Progenitor cell of endocrine pancreas (in vitro differentiated cells): ENCODE data around the gene IGF1. TPM values are rescaled to one million over a fixed set of nuclear protein-coding genes. Genes with fewer than 3 reads are reported as not detected.

ENCODE experiments used
- DNase-seq: peaks from one replicate; pipeline ENCODE4 v3.0.0; 2021; ENCODE audit warnings: low spot score; ENCODE audit not compliant: unreplicated experiment
- H3K27ac Mint-ChIP-seq: 2 replicates; pipeline ENCODE4 v1.8.0; 2021; ENCODE audit warnings: mild to moderate bottlenecking, moderate library complexity, mixed read lengths
- H3K27me3 Mint-ChIP-seq: 2 replicates; pipeline ENCODE4 v1.8.0; 2021; ENCODE audit warnings: mixed read lengths
- H3K36me3 Mint-ChIP-seq: 2 replicates; pipeline ENCODE4 v1.8.0; 2022; ENCODE audit warnings: mixed read lengths; ENCODE audit not compliant: insufficient read depth
- H3K4me1 Mint-ChIP-seq: 2 replicates; pipeline ENCODE4 v1.8.0; 2021; ENCODE audit warnings: low read depth, mixed read lengths
- H3K4me3 Mint-ChIP-seq: 2 replicates; pipeline ENCODE4 v1.8.0; 2021; ENCODE audit warnings: low read depth, mild to moderate bottlenecking, moderate library complexity, mixed read lengths
- H3K9me3 Mint-ChIP-seq: 2 replicates; pipeline ENCODE4 v1.8.0; 2021; ENCODE audit warnings: low read depth, mixed read lengths
- total RNA-seq: library from RNA; stranded (reverse); gene quantifications from 2 replicates; pipeline ENCODE4 v1.2.1, GENCODE V29; 2021
- TF ChIP-seq, protein P1 (sequence below): fragments of 200-600 bp; sonication (generic); IDR thresholded peaks from one replicate; pipeline ENCODE4 v1.5.0; 2021; ENCODE audit warnings: antibody characterized with exemption, mild to moderate bottlenecking; ENCODE audit not compliant: unreplicated experiment

IGF1 gene
- total RNA-seq, 1 donor from 2014 or later = 0.57 TPM

- H3K36me3 Mint-ChIP-seq = no peaks in the 10 kb centered on the region
- no peak for DNase-seq
- no peak overlapping the region for H3K27ac Mint-ChIP-seq
- H3K27me3 Mint-ChIP-seq = no peaks in the 10 kb centered on the region
- H3K4me1 Mint-ChIP-seq = peaks cover 23% of the 10 kb centered on the region
- H3K9me3 Mint-ChIP-seq = no peaks in the 10 kb centered on the region
- TF ChIP-seq, protein P1, sequence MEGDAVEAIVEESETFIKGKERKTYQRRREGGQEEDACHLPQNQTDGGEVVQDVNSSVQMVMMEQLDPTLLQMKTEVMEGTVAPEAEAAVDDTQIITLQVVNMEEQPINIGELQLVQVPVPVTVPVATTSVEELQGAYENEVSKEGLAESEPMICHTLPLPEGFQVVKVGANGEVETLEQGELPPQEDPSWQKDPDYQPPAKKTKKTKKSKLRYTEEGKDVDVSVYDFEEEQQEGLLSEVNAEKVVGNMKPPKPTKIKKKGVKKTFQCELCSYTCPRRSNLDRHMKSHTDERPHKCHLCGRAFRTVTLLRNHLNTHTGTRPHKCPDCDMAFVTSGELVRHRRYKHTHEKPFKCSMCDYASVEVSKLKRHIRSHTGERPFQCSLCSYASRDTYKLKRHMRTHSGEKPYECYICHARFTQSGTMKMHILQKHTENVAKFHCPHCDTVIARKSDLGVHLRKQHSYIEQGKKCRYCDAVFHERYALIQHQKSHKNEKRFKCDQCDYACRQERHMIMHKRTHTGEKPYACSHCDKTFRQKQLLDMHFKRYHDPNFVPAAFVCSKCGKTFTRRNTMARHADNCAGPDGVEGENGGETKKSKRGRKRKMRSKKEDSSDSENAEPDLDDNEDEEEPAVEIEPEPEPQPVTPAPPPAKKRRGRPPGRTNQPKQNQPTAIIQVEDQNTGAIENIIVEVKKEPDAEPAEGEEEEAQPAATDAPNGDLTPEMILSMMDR = no peak
- no peak overlapping the region for H3K4me3 Mint-ChIP-seq
These were observed 5.8 kb downstream of the IGF1 start for GRCh38 chr12:102474438-102475064.

GRCh38 chr12:102472496-102472895 is 7.9 kb downstream of the IGF1 start:
- H3K4me3 Mint-ChIP-seq = no peak overlapping the region
- H3K9me3 Mint-ChIP-seq = no peaks in the 10 kb centered on the region

GRCh38 chr12:102471556-102471955 is 8.8 kb downstream of the IGF1 start:
- Mint-ChIP-seq H3K36me3 (no peaks in the 10 kb centered on the region), H3K27ac (no peak overlapping the region), H3K9me3 (no peaks in the 10 kb centered on the region), H3K4me3 (no peak overlapping the region), H3K4me1 (peaks cover 25% of the 10 kb centered on the region), H3K27me3 (no peaks in the 10 kb centered on the region)
- no peak for DNase-seq
- TF ChIP-seq, protein P1 = no peak

More at GRCh38 chr12:102472496-102472895, 7.9 kb downstream of the IGF1 start:
- Mint-ChIP-seq H3K36me3 (no peaks in the 10 kb centered on the region), H3K4me1 (peaks cover 25% of the 10 kb centered on the region), H3K27ac (no peak overlapping the region), H3K27me3 (no peaks in the 10 kb centered on the region)
- DNase-seq = no peak
- TF ChIP-seq, protein P1 = no peak

DNA sequence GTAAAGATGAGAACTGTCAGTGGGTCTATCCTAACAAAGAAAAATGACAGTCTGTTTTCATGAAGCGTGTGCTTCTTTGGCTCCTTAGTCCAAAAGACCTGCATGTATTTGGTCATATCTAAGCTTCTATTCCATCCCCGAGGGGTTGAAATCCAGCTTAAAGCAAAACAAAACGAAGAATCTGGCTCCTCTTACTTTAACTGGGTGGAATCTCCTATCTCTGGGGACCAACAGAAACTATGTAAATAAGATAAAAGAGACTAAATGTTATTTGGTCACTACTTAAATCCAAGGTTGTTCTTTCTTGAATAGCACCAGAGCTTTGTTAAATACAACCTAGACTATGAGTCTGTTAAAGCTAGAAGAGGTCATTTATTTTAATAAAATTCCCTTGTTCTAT is 9.4 kb downstream of the IGF1 start:
- no peaks in the 10 kb centered on the region for H3K36me3 Mint-ChIP-seq
- H3K27me3 Mint-ChIP-seq = peaks cover 3% of the 10 kb centered on the region
- peaks cover 25% of the 10 kb centered on the region for H3K4me1 Mint-ChIP-seq
- no peak overlapping the region for H3K4me3 Mint-ChIP-seq
- no peak overlapping the region for H3K27ac Mint-ChIP-seq
- TF ChIP-seq, protein P1 = no peak
- no peaks in the 10 kb centered on the region for H3K9me3 Mint-ChIP-seq
- no peak for DNase-seq

DNA sequence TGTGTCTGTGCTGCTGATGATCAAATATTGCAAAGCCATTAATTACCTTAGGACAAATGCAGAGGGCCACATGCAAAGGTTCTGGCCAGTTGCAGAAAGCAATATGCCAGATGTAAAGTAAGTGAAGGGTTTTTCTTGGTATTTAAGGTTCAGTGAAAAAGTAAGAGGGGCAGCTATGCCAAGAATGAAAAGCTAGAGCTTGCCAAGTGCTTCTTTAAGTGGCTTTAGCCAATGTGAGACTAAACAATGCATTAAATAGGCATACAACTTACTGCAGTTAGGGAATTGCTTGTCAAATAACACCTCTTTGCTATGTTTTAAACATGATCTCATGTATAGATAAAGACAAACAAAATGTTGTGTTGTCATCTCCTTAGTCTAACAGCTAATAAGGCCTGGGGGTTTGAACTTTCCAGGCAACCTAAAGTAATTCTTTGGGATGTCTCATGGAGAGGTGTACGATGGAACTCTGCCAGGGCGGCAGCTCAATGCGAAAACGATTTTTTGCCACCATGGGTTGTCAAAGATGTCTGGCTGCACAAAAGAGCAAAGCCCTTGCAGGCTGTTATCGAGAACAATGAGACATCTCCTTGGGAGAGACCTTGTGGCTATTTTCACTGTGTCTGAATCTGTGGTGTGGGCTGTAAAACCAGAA is 12.0 kb downstream of the IGF1 start:
- H3K27me3 Mint-ChIP-seq = peaks cover 7% of the 10 kb centered on the region
- DNase-seq = no peak
- peaks cover 12% of the 10 kb centered on the region for H3K4me1 Mint-ChIP-seq

More for the DNA sequence above, 12.0 kb downstream of the IGF1 start:
- Mint-ChIP-seq H3K9me3 (no peaks in the 10 kb centered on the region), H3K27ac (no peak overlapping the region), H3K36me3 (no peaks in the 10 kb centered on the region), H3K4me3 (no peak overlapping the region)
- TF ChIP-seq, protein P1 = no peak
